Smooth muscle cell (in vitro differentiated cells): ENCODE data around the gene DAB2. TPM values are rescaled to one million over a fixed set of nuclear protein-coding genes. Genes with fewer than 3 reads are reported as not detected.

ENCODE experiments used
- DNase-seq: peaks from one replicate; lab custom pipeline; 2025; ENCODE audit not compliant: unreplicated experiment; lab: John Stamatoyannopoulos, UW
- H2AFZ ChIP-seq: fragments of 200-600 bp; sonication (generic); 2 replicates; pipeline ENCODE4 v1.6.0; 2016; ENCODE audit warnings: antibody characterized with exemption, low read depth, mild to moderate bottlenecking
- H3F3A ChIP-seq: fragments of 200-600 bp; sonication (generic); 2 replicates; pipeline ENCODE4 v1.6.0; 2017; ENCODE audit warnings: antibody characterized with exemption, low read depth
- H3K27ac ChIP-seq: fragments of 200-600 bp; sonication (generic); 2 replicates; pipeline ENCODE4 v1.5.1; 2016; ENCODE audit warnings: low read depth, mild to moderate bottlenecking
- H3K27me3 ChIP-seq: fragments of 200-600 bp; sonication (generic); 2 replicates; pipeline ENCODE4 v1.6.1; 2016; ENCODE audit warnings: low read depth, mild to moderate bottlenecking
- H3K36me3 ChIP-seq: fragments of 200-600 bp; sonication (generic); 2 replicates; pipeline ENCODE4 v1.5.1; 2016; ENCODE audit warnings: low read depth
- H3K4me1 ChIP-seq: fragments of 200-600 bp; sonication (generic); 2 replicates; pipeline ENCODE4 v1.5.1; 2016; ENCODE audit warnings: low read depth
- H3K4me2 ChIP-seq: fragments of 200-600 bp; sonication (generic); 2 replicates; pipeline ENCODE4 v1.6.0; 2016; ENCODE audit warnings: mild to moderate bottlenecking
- H3K4me3 ChIP-seq: fragments of 200-600 bp; sonication (generic); 2 replicates; pipeline ENCODE4 v1.5.1; 2016; ENCODE audit warnings: mild to moderate bottlenecking
- H3K79me2 ChIP-seq: fragments of 200-600 bp; sonication (generic); 2 replicates; pipeline ENCODE4 v1.6.0; 2016; ENCODE audit warnings: low read depth, mild to moderate bottlenecking
- H3K9ac ChIP-seq: fragments of 200-600 bp; sonication (generic); 2 replicates; pipeline ENCODE4 v1.6.0; 2016; ENCODE audit warnings: low read depth
- H3K9me3 ChIP-seq: fragments of 200-600 bp; sonication (generic); replicated peaks from 2 replicates; pipeline ENCODE4 v1.5.1; 2016; ENCODE audit warnings: low read depth
- H4K20me1 ChIP-seq: fragments of 200-600 bp; sonication (generic); 2 replicates; pipeline ENCODE4 v1.6.0; 2016; ENCODE audit warnings: low read depth
- CTCF ChIP-seq: fragments of 200-600 bp; sonication (generic); IDR thresholded peaks from 2 replicates; pipeline ENCODE4 v1.5.1; 2017; ENCODE audit warnings: borderline replicate concordance, mild to moderate bottlenecking, antibody characterized with exemption; ENCODE audit not compliant: insufficient read depth, poor library complexity, severe bottlenecking
- WGBS: methylation state at CpG from one replicate; pipeline ENCODE4 v1.1.7; 2016; ENCODE audit warnings: low lambda C conversion rate; 5-methylcytosine and 5-hydroxymethylcytosine counted together
- polyA plus RNA-seq: library from polyadenylated mRNA; unstranded; fragments of >200 nt; fragmentation: Nextera tagmentation; extraction: Ambion mirVana; gene quantifications from 2 replicates; pipeline ENCODE4 v1.2.1, GENCODE V29; 2016
- total RNA-seq: library from RNA; depleted of rRNA; stranded (reverse); fragments of >200 nt; gene quantifications from 2 replicates; pipeline ENCODE4 v1.2.3, GENCODE V29; 2014

Gene DAB2
- 95.0 and 105 TPM in 2 replicates for total RNA-seq
- 81.4 and 87.2 TPM in 2 replicates for polyA plus RNA-seq

- peak within 1 kb of the TSS; percentile 75 for H3K4me3 ChIP-seq
- peaks cover 36% of the 10 kb centered on the region for H3K79me2 ChIP-seq
- H4K20me1 ChIP-seq: peaks cover 34% of the 10 kb centered on the region
- H3K27ac ChIP-seq: peak within 1 kb of the TSS; percentile 87
- peak within 1 kb of the TSS; percentile 82 for H3K9ac ChIP-seq
- DNase-seq: peak; percentile 74
- H2AFZ ChIP-seq: peak within 1 kb of the TSS; percentile 80
- TF ChIP-seq CTCF: peak; percentile 51
- peaks cover 30% of the 10 kb centered on the region for H3F3A ChIP-seq
- no peaks in the 10 kb centered on the region for H3K27me3 ChIP-seq
- H3K4me1 ChIP-seq: peaks cover 41% of the 10 kb centered on the region
- 3% methylated on average over 53 of the region's 53 CpGs for WGBS
- H3K9me3 ChIP-seq: no peaks in the 10 kb centered on the region
- H3K4me2 ChIP-seq: peak within 1 kb of the TSS; percentile 84
- H3K36me3 ChIP-seq: no peaks in the 10 kb centered on the region
These were observed at the start of gene DAB2 for GRCh38 chr5:39424736-39425637. Gene DAB2 (minus strand): TSS chr5:39424980. CDS start chr5:39394320, 30,660 bp downstream.

GRCh38 chr5:39473156-39473775 lies 48.5 kb upstream of the DAB2 start:
- Histone ChIP-seq H3K36me3 (no peaks in the 10 kb centered on the region), H3K27ac (no peak overlapping the region), H3K4me2 (no peak overlapping the region), H3F3A (no peaks in the 10 kb centered on the region), H3K4me1 (no peaks in the 10 kb centered on the region), H3K4me3 (no peak overlapping the region), H4K20me1 (no peaks in the 10 kb centered on the region), H3K79me2 (no peaks in the 10 kb centered on the region), H3K9ac (no peak overlapping the region), H3K9me3 (no peaks in the 10 kb centered on the region), H2AFZ (peak overlapping the region; percentile 36), H3K27me3 (no peaks in the 10 kb centered on the region)
- WGBS: 77% methylated on average over 3 of the region's 3 CpGs
- no peak for DNase-seq
- TF ChIP-seq CTCF: no peak

- Histone ChIP-seq H3K27ac (no peak overlapping the region), H3K4me3 (no peak overlapping the region), H3K79me2 (no peaks in the 10 kb centered on the region), H2AFZ (no peak overlapping the region), H3K4me1 (no peaks in the 10 kb centered on the region), H4K20me1 (no peaks in the 10 kb centered on the region), H3K4me2 (no peak overlapping the region), H3K9ac (no peak overlapping the region), H3K9me3 (no peaks in the 10 kb centered on the region), H3K27me3 (no peaks in the 10 kb centered on the region), H3F3A (no peaks in the 10 kb centered on the region), H3K36me3 (no peaks in the 10 kb centered on the region)
- DNase-seq: no peak
- WGBS: 96% methylated on average over 3 of the region's 3 CpGs
- TF ChIP-seq CTCF: no peak
These were observed 47.2 kb upstream of the DAB2 start for GRCh38 chr5:39471836-39472508.
